ENCODE data around the gene RECK.
"Not testable (repeated sequence)": the region's sequence is repeated elsewhere in the genome, so short reads cannot be mapped to it uniquely, and the experiment has no call there.

Gene RECK

DNA sequence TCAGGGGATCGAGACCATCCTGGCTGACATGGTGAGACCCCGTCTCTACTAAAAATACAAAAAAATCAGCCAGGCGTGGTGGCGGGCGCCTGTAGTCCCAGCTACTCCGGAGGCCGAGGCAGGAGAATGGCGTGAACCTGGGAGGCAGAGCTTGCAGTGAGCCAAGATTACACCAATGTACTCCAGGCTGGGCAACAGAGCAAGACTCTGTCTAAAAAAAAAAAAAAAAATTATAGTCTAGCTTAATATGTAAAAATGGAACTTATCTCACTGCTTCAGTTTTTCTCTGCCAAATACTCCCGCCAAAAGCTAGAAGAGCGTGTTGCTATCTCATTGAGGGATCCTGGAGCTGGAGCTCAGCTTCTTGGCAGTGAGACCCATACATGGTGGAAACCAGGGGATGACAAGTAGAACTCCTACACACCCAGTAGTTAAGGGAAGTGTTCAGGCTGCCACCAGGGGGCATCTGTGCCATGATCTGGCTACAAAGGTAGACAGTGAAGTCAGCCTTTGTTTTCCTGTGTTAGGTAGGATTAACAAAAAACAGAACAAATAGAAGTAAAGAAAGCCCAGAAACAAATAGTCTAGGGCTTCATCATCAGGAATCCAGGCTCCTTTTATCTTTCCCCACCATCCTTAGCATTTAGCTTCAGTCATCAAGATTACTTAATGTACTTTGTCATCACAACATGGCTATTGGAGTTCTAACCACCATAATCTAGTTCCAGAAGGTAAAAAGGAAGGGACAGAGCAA is 66.2 kb downstream of the RECK start:
- intact Hi-C loops (cut with DNase I), result loop anchor here (1.0 kb wide), 1 partner anchor 63 kb away; no protein-coding TSS in a partner anchor
- peak; percentile 59 to 95 (median 82) for DNase-seq

DNA sequence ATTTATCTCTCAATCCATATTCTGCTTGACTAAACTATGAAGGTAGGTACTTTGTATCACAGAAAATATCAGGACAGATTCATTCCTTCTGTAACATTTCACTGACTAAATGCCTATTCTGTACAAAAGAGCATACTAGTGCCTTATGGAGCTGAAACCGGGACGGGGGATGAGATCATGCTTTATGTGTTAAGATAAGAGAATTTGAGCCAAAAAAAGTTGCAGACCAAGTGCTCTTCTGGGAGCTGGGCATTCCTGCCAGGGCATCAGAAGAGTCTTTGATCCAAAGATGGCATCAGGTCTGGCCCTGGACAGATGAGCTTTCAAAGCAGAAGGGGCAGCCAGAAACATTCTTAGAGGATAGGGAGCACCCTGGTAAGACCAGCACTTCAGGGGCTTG is 72.4 kb downstream of the RECK start:
- intact Hi-C loops (cut with DNase I), result no loop called here
- no peak for DNase-seq

DNA sequence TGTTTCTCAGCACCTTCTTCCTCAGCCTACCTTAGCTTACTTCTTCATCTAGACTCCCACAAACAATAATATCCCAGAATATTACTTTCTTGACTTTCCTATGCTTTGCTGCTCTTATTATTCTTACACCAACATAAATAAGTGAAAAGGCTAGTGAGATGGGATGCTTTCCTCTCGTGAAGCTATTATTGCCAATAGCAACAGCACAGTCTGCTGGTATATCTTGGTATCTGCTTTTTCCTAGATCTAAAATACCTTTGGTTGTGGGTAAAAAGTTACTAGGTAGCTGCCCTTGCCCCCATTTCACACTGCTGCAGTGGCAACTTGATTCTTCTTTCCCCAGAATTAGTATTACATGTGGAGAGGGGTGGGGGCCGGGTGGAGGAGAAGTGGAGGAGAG is 73.7 kb downstream of the RECK start:
- no peak for DNase-seq
- intact Hi-C loops (cut with DNase I), result no loop called here

DNA sequence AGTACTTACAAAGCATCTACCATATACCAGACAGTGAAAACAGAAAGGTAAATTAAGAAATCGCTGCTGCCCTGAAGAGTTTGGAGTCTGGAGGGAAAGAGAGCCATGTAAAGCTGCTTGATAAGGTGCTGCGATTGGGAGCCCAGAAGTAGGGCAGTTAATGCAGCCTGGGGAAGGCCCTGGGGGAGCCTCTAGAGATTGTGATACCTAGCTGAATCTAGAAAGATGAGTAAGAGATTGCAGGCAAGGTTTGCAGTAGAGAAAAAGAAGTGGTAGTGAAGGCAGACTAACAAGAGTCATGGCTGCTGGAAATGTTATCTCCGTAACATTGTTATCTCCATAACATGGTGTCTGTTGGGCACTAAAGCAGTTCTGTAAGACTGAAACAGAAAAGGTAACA is 75.8 kb downstream of the RECK start:
- DNase-seq, result no peak
- intact Hi-C loops (cut with DNase I), result no loop called here

DNA sequence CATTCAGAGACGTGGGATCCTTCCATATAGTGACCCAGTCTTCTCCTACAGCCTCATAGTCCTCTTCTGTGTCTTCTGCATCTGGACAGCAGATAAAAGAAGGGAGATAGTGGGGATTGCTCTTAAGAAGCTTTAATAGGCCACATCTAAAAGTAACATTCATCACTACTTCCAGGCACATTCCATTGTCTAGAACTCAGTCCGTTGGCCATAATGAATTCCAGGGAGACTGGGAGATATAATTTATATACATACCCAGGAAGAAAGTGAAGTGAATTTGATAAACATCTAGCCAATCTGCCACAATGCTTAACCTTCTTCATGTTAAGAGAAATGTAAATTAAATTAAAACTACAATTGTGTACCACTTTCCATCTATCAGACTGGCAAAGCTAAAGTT is 77.3 kb downstream of the RECK start:
- no peak for DNase-seq
- intact Hi-C loops (cut with DNase I), result no loop called here

DNA sequence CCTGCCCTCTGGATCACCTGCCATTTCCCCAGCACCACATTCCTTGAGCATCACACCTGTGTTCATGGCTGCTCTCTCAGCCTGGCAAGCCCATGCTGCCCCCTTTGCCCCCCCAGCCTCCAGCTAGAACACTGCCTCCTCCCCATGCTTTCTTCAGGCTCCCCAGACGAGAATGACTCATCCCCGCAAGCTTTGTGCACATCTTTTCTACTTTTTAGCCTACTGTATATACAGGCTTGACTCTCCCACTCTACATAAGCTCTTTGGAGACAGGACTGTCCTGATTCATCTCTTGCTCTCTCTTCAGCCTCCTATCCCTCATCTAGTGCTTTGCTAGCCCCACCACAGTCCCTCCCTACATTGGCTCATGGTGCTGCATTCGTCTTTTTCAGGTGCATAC is 79.9 kb downstream of the RECK start:
- DNase-seq, result no peak
- intact Hi-C loops (cut with DNase I), result no loop called here

DNA sequence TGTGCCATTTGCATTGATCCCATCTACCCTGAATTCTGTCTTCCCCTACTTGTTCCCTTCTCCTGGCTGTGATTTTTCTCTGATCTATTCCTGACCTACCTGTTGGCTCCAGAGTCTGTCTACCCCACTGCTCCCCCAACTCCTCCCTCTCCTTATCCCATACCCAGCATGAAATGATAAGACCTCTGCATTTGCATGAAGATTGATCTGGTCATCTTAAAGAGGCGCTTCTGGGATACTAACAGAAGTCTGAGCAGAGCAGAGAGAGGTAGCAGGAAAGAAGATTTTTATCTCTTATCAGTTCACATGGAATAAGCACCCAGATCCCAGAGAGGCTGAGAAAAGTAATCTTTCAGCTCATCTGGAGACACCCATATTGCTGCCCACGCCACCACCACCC is 81.5 kb downstream of the RECK start:
- intact Hi-C loops (cut with DNase I), result no loop called here
- DNase-seq, result no peak

DNA sequence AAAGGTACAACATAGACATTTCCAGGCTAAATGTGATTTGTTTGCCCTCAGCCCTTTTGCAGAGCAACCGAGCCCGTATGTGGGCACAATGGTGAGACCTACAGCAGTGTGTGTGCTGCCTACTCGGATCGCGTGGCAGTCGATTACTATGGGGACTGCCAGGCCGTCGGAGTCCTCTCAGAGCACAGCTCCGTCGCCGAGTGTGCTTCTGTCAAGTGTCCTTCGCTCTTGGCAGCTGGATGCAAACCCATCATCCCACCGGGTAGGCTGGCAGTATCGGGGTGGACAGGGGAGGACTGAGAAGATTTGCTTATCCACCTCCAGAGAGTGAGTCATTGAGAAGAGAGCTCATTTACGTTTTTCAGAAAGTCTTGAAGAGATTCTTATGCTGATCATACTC is 82.0 kb downstream of the RECK start:
- DNase-seq, result peak in 5 of 10 donors; percentile 29 to 90 (median 80)

DNA sequence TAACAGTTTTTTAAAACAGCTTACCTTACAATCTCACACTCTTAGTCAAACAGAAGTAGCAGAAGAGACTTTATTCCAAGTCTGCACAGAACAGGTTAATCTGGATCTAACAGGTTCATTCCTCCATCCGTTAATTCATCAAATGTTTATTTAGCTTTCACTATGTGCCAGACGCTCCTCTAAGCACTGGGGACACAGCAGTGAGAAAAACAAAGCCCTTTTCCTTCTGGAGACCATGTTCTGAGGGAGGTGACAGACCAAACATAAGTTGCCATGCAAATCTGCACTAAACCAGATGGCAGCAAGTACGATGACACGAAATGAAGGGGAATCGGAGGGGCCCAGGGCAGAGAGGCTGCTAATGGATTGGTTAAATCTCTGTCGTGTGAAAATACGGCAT is 82.8 kb downstream of the RECK start:
- intact Hi-C loops (cut with DNase I), result no loop called here
- DNase-seq, result no peak

More for the DNA sequence above, 82.0 kb downstream of the RECK start:
- intact Hi-C loops (cut with DNase I), result no loop called here

DNA sequence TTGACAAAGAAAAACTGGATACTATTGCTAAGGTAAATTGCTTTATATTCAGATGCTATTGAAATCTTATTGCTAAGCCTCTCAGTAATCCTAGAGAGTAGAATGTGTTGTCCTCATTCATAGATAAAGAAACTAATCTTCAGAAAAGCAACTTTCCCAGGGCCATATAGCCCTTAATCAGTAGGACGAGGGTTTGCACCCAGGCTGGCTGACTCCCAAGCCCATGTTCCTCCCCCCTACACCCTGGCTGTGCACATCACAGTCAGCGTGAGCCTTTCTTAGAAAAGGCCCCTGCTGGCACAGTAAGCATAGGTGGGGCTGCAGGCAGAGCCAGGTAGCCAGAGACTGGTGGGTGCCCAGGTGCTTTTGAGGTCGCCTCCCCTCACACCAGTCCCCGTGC is 84.0 kb downstream of the RECK start:
- intact Hi-C loops (cut with DNase I), result no loop called here
- DNase-seq, result no peak

DNA sequence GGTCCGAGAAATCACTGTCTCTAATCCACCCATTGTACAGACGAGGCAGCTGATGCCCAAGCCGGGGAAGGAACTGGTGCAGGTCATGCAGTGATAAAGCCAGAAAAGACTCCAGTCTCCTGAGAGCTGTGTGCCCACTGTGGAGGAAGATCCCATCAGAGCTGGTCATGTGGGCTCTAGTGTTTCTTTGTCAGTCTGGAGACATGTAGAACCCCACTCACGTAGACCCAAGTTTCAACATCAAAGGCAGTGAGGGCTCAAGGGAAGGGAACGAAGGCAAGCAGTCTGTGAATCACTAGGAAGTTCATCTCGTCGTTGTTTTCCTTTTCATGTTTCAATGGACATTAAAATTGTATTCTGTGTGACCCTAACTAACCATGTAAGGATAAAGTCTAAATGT is 85.3 kb downstream of the RECK start:
- DNase-seq, result no peak
- intact Hi-C loops (cut with DNase I), result no loop called here

DNA sequence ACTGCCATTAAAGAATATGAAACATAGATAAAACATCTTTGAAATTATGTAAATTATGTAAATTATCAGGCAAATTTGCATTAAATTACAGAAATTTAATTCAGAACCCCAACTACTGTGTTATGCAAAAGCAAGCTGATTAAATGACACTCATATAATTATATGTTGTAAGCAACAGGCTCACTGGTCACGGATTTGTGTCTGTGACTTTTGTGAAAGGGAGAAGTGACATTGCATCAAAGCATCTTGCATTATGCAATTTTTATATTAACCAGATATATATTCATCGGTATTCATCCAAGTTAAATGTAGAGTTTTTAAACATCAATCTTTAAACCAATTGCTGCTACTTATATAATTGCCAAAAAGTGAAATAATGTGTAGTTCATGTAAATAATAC is 86.8 kb downstream of the RECK start:
- intact Hi-C loops (cut with DNase I), result no loop called here
- no peak for DNase-seq

DNA sequence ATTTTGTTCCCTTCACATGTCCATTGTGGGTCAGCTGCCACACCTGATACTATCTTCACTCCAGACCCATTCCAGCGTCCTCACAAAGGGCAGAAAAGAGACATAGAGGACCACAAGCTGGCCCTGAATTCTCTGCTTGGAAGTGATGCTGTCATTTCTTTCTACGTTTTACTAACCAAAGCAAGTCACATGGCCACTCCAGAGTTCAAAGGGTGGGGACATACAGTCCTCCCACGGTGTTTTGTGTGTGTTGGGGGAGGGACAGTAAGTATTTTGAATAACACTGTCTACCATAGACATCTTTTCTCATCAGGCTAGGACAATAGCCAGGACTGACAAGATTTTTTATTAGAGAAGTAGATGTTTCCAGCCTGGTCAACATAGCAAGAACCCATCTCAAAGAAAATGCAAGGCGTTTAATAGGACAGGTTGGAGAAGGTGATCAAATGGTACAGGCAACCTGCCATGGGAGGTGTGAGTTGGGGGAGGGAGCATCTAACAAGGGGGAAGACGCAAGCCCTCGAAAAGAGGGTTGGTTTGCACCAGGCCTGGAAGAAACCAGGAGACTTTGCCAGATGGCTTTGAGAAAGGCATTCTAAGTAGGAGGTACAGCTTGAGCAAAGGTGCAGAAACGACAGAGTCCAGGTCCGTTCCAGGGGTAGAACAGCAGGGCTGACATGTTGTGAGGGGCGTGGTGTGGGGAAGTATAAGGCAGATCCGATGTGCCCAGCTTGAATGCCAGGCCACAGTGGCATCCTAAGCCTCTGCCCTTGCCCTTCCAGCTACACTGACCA is 88.5 kb downstream of the RECK start:
- intact Hi-C loops (cut with DNase I), result no loop called here
- DNase-seq, result no peak

DNA sequence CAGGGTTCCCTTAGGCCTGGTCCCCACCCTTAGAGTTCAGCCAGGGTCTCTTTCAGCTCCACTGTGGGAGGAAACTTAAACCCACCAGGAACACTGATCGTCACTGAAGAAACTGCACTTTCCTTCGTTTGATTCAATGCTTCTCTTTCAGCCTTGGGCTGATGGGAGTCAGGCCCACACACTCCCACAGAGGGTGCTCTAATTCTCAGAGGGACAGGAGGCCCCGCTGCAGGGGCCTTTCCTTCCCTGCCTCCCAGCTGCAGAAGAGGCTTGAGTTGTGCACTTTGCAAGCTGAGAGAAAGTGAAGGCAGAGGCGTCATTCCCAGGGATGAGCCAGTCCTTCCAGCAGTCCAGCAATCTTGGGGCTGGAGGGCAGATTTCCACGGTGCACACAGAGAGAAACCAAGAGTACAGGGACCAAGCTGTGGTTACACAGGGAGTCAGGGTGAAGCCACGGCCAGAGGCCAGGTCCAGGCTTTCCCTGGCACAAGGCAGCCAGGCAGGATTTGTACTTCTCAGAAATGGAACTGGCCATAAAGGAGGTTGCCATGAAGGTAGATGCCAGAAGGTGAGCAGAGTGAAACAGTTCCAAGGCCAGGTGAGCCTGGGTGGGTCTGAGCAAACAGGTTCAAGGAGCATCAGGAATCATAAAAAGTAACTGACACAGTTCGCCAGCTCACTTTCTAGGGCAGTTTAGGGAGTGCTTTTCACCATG is 89.5 kb downstream of the RECK start:
- intact Hi-C loops (cut with DNase I), result no loop called here
- peak in 1 of 10 donors; percentile 90 for DNase-seq

DNA sequence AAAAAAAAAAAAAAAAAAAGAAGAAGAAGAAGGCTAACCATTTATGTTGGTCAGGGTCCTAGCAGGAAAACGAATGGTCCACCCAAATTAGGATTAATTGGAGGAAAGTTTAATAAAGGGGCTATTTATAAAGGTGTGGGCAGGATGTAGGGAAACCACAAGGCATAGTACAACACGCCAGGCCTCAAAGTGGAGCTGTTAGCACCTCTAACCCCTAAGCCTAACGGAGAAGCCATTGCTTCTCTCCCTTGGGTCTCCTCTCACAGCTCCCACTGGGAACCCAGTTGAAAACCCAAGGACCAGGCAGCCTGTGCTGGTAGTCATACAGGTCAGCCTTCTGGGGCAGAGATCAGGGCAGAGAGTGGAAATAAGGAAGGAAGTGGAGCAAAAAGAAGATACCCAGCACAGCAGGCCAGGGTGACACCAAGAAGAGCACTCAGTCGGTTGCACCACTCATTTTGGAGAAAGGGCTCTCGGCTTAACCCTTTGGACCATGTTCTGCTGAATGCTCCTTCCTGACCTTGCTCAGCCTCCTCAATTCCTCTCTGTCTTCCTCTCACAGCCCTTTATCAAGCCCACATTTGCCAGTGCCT is 91.0 kb downstream of the RECK start:
- intact Hi-C loops (cut with DNase I), result no loop called here
- DNase-seq, result no peak

DNA sequence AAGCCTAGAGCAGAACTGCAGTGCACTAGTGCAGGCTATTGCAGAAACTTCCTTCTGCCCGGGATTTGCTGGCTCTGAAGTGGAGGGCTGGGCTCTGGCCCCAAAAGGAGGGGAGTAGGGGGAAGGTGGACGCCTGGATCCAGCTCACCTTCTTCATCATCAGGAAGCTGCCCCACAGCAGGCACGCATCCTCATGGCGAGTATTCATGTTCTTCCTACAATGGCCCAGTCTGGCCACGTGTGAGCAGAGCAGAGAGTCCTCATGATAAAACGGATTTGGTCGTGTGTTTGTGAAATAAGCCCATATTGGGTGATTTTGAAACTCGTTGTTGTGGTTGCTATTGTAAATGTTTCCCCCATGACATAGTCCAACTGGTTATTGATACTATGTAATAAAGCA is 91.6 kb downstream of the RECK start:
- intact Hi-C loops (cut with DNase I), result no loop called here
- no peak for DNase-seq

DNA sequence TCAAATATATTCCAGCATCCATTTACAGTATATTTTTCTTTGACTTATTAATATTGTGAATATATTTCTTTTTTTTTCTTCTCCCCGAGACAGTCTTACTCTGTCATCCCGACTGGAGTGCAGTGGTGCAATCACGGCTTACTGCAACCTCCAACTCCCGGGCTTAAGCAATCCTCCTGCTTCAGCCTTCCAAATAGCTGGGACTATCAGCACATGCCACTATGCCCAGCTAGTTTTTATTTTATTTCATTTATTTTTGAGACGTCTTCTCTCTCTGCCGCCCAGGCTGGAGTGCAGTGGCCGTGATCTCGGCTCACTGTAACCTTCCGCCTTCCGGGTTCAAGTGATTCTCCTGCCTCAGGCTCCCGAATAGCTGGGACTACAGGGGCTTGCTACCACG is 92.4 kb downstream of the RECK start:
- no peak for DNase-seq
- intact Hi-C loops (cut with DNase I), result no loop called here

DNA sequence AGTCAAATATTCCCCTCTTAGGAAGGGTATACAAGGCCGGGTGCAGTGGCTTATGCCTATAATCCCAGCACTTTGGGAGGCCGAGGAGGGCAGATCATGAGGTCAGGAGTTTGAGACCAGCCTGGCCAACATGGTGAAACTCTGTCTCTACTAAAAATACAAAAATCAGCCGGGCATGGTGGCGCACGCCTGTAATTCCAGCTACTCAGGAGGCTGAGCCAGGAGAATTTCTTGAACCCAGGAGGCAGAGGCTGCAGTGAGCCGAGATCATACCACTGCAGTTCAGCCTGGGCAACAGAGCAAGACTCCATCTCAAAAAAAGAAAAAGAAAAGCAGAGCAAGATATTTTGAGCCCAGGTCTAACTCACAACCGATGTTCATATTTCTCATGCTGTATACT is 95.0 kb downstream of the RECK start:
- DNase-seq; intact Hi-C loops (cut with DNase I): not testable (repeated sequence)

DNA sequence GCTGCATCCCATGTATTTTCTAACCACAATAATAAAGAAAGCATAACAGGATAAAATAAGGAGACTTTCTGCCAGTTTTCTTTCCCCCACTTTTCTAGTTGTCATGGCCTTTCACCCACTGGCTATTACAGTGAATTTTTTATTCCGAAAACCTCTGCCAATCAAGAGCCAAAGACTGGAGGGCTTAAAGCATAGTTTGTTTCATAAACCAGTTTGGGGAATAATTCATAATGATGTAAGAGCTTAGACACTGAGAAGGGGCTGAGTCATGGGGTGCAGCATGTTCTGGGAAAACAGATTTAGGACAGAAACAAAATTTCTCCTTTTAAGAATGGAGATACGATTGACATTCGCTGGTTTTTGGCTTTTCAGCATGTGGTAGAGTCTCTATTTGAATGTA is 95.4 kb downstream of the RECK start:
- intact Hi-C loops (cut with DNase I), result no loop called here
- DNase-seq, result no peak

DNA sequence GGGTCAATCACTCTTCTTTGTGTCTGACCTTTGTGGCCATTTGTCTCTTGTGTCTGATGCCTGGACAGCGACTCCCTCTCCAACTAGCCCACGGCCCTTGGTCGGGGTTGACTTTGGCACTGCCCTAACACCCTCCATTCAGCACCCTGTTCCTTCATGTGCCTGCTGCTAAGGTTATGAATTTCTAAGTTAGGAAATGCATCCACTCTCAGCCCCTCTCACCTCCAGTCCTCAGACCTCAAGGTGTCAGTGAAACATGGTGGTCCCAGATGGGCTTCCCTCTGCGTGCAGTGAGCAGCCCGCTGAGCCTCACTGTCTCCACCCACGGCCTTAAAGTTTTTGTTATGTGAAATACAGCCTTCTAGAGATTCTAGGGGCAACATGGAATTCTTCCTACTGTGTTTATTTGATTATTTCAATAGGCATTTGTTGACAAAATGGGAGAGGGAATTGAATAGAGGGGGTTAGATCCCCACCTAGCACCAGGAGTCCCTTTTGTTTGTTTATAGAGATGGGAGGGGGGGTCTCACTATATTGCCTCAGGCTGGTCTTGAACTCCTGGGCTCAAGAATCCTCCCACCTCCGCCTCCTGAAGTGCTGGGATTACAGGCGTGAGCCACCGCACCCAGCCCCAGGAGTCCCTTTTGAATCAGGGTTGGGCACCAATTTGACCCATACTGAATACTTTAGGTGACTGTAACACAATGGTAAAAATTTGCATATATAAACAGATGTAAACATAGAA is 98.2 kb downstream of the RECK start:
- peak in 1 of 10 donors; percentile 38 for DNase-seq
- intact Hi-C loops (cut with DNase I), result no loop called here

All from posterior cingulate gyrus (tissue), 11 donors.